Vagina (tissue), 2 donors: ENCODE data around the gene INF2. TPM values are rescaled to one million over a fixed set of nuclear protein-coding genes. Genes with fewer than 3 reads are reported as not detected.

Experiments
- DNase-seq, 2 donors: peaks; one replicate each; pipeline ENCODE4 v3.0.0-alpha.2; 2017; ENCODE audit errors: extremely low spot score in 2 of 2
- H3K27ac ChIP-seq: fragments of 200-600 bp; sonication (generic); one replicate; pipeline ENCODE4 v1.5.1; 2019
- H3K27me3 ChIP-seq: fragments of 200-600 bp; sonication (generic); one replicate; pipeline ENCODE4 v1.5.1; 2019
- H3K36me3 ChIP-seq, 2 donors: fragments of 200-600 bp; sonication (generic); one replicate each; pipeline ENCODE4 v1.5.1; 2017 to 2019
- H3K4me1 ChIP-seq: fragments of 200-600 bp; sonication (generic); one replicate; pipeline ENCODE4 v1.5.1; 2019
- H3K4me3 ChIP-seq, 2 donors: fragments of 200-600 bp; sonication (generic); 1 replicate in 1 of 2; 2 replicates in 1 of 2; pipeline ENCODE4 v1.5.1; 2016 to 2019
- H3K9me3 ChIP-seq: fragments of 200-600 bp; sonication (generic); one replicate; pipeline ENCODE4 v1.5.1; 2019
- CTCF ChIP-seq, 3 experiments: fragments of 450-650 bp in 2 of 3; fragments of 200-600 bp in 1 of 3; sonication (generic) in 1 of 3; IDR thresholded peaks; one replicate each; pipeline ENCODE4 v1.5.1; 2017 to 2019; ENCODE audit warnings: antibody characterized with exemption in 3 of 3, mild to moderate bottlenecking in 2 of 3, moderate library complexity in 2 of 3
- POLR2A ChIP-seq, 2 donors: fragments of 450-650 bp; IDR thresholded peaks; one replicate each; pipeline ENCODE4 v1.6.1; 2017; ENCODE audit warnings: antibody characterized with exemption in 2 of 2, mild to moderate bottlenecking in 2 of 2, moderate library complexity in 2 of 2
- POLR2AphosphoS5 ChIP-seq, 2 donors: sonication (generic); formaldehyde crosslinking; IDR thresholded peaks; one replicate each; pipeline ENCODE4 v1.9.0; 2017; ENCODE audit warnings: antibody characterized with exemption in 2 of 2, mild to moderate bottlenecking in 2 of 2, low read depth in 1 of 2; ENCODE audit not compliant: insufficient read depth in 1 of 2
- intact Hi-C: fragments of 100-400 bp; cut with DNase I; formaldehyde crosslinking; loops from one replicate; pipeline ENCODE4 v1.15.1; 2023
- total RNA-seq: library from RNA; depleted of rRNA; stranded (reverse); fragments of >200 nt; gene quantifications from one replicate; pipeline ENCODE4 v1.2.3, GENCODE V29; 2016

The INF2 gene
- total RNA-seq, 1 donor from 2014 or later, result 49.1 TPM

- no peak for DNase-seq
- intact Hi-C loops, result no loop called here
- H3K4me3 ChIP-seq, result no peak overlapping the region
Measured at GRCh38 chr14:104687601-104688504, 1.6 kb upstream of the INF2 start.

GRCh38 chr14:104688505-104689108 lies 811 bp upstream of the INF2 start:
- TF ChIP-seq CTCF (IDR thresholded peaks at IDR 0.05) (no peak), POLR2AphosphoS5 (IDR thresholded peaks at IDR 0.05; ENCODE audit: insufficient read depth in 1 of 2, low read depth in 1 of 2) (no peak), POLR2A (IDR thresholded peaks at IDR 0.05) (no peak)
- peak overlapping the region; percentile 91 for H3K27ac ChIP-seq
- intact Hi-C loops, result no loop called here
- no peaks in the 10 kb centered on the region for H3K36me3 ChIP-seq
- no peaks in the 10 kb centered on the region for H3K27me3 ChIP-seq
- H3K4me1 ChIP-seq, result peaks cover 65% of the 10 kb centered on the region
- H3K4me3 ChIP-seq, result peak overlapping the region; percentile 89 to 94
- no peaks in the 10 kb centered on the region for H3K9me3 ChIP-seq
- no peak for DNase-seq

More at GRCh38 chr14:104687601-104688504, 1.6 kb upstream of the INF2 start:
- Histone ChIP-seq H3K9me3 (no peaks in the 10 kb centered on the region), H3K27me3 (no peaks in the 10 kb centered on the region), H3K27ac (peak overlapping the region; percentile 91), H3K4me1 (peaks cover 58% of the 10 kb centered on the region), H3K36me3 (no peaks in the 10 kb centered on the region)
- no peak for TF ChIP-seq POLR2A (IDR thresholded peaks at IDR 0.05)
- no peak for TF ChIP-seq POLR2AphosphoS5 (IDR thresholded peaks at IDR 0.05; ENCODE audit: insufficient read depth in 1 of 2, low read depth in 1 of 2)
- no peak for TF ChIP-seq CTCF (IDR thresholded peaks at IDR 0.05)

- no peaks in the 10 kb centered on the region for H3K27me3 ChIP-seq
- intact Hi-C loops, result no loop called here
- H3K27ac ChIP-seq, result peak overlapping the region; percentile 91
- DNase-seq, result no peak
- no peak for TF ChIP-seq POLR2A (IDR thresholded peaks at IDR 0.05)
- TF ChIP-seq POLR2AphosphoS5 (IDR thresholded peaks at IDR 0.05; ENCODE audit: insufficient read depth in 1 of 2, low read depth in 1 of 2), result no peak
- peak overlapping the region; percentile 89 to 94 for H3K4me3 ChIP-seq
- peaks cover 80% of the 10 kb centered on the region for H3K4me1 ChIP-seq
- no peaks in the 10 kb centered on the region for H3K9me3 ChIP-seq
- no peaks in the 10 kb centered on the region for H3K36me3 ChIP-seq
Measured at GRCh38 chr14:104689881-104690711, 678 bp downstream of the INF2 start.

- intact Hi-C loops, result no loop called here
- no peak for DNase-seq
- peak overlapping the region; percentile 91 for H3K27ac ChIP-seq
- H3K36me3 ChIP-seq, result no peaks in the 10 kb centered on the region
- TF ChIP-seq POLR2A (IDR thresholded peaks at IDR 0.05) (no peak), CTCF (IDR thresholded peaks at IDR 0.05) (no peak), POLR2AphosphoS5 (IDR thresholded peaks at IDR 0.05; ENCODE audit: insufficient read depth in 1 of 2, low read depth in 1 of 2) (no peak)
- no peaks in the 10 kb centered on the region for H3K27me3 ChIP-seq
- peaks cover 88% of the 10 kb centered on the region for H3K4me1 ChIP-seq
- H3K4me3 ChIP-seq, result peak overlapping the region; percentile 89 to 94
- no peaks in the 10 kb centered on the region for H3K9me3 ChIP-seq
Measured at GRCh38 chr14:104690861-104691455, 1.5 kb downstream of the INF2 start.
